Adipocyte (in vitro differentiated cells): ENCODE measurements around the gene WDR45.

Experiments
- DNase-seq: peaks from one replicate; pipeline ENCODE4 v3.0.0-alpha.2; 2015; ENCODE audit warnings: low read depth
- H3K27me3 ChIP-seq: replicated peaks from 2 replicates; pipeline ENCODE4 v1.7.0; 2013; ENCODE audit warnings: mild to moderate bottlenecking, low read length, moderate library complexity; ENCODE audit not compliant: control insufficient read depth, insufficient read depth
- H3K36me3 ChIP-seq: 2 replicates; pipeline ENCODE4 v1.7.0; 2013; ENCODE audit warnings: low read length, mild to moderate bottlenecking, moderate library complexity; ENCODE audit not compliant: control insufficient read depth, insufficient read depth, severe bottlenecking
- H3K4me1 ChIP-seq: 2 replicates; pipeline ENCODE4 v1.7.0; 2013; ENCODE audit warnings: mild to moderate bottlenecking, low read length, moderate library complexity; ENCODE audit not compliant: control insufficient read depth, insufficient read depth
- H3K4me3 ChIP-seq: 2 replicates; pipeline ENCODE4 v1.7.0; 2013; ENCODE audit warnings: mild to moderate bottlenecking, low read length, moderate library complexity
- H3K9ac ChIP-seq: 2 replicates; pipeline ENCODE4 v1.7.0; 2013; ENCODE audit warnings: mild to moderate bottlenecking, low read length, moderate library complexity
- H3K9me3 ChIP-seq: 2 replicates; pipeline ENCODE4 v1.7.0; 2013; ENCODE audit warnings: mild to moderate bottlenecking, low read length, moderate library complexity; ENCODE audit not compliant: control insufficient read depth

WDR45 gene

DNA sequence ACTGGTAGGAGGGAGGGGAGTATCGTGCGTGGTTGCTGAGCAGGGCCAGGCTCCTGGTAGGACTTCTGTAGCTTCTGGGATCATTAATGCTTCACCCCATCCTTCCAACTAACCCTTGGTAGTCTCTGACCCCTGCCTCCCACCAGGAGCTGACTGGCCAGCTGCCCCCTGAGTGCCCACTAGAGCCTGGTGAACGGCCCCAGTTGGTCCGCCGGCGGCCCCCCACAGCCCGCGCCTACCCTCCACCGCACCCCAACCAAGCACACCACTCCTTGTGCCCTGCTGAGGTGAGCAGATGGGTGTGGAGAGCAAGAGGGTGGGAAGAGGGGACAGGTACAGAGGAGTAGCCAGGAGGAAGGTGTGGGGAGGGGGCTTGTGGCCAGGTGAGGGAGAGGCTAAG, 16.0 kb downstream of the WDR45 start:
- no peak for DNase-seq
- Histone ChIP-seq H3K4me3 (no peak overlapping the region), H3K27me3 (no peaks in the 10 kb centered on the region), H3K9ac (no peak overlapping the region), H3K9me3 (no peaks in the 10 kb centered on the region), H3K36me3 (no peaks in the 10 kb centered on the region), H3K4me1 (no peaks in the 10 kb centered on the region)

- DNase-seq = no peak
- Histone ChIP-seq H3K36me3 (no peaks in the 10 kb centered on the region), H3K9me3 (no peaks in the 10 kb centered on the region), H3K4me3 (no peak overlapping the region), H3K27me3 (no peaks in the 10 kb centered on the region), H3K9ac (no peak overlapping the region), H3K4me1 (no peaks in the 10 kb centered on the region)
Measured at GRCh38 chrX:49061916-49062315, 17.8 kb downstream of the WDR45 start.

DNA sequence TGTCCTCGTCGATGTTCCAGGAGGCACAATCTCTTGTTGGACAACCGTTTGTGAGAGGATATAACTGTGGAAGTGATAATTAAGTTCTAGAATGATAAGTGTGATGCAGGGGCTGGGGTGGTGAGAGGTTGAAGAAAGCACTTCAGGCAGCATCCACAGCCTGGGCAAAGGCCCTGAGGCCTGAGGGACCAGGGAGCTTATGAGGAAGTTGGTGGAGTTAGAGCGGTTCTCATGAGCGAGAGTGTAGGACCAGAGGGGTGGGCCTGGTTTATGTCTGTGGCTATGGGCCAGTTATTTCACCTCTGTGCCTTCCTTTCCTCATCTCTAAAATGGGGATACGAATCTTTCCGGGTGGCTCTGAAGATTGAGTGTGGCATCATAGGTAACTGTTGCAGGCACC, 18.2 kb downstream of the WDR45 start:
- no peaks in the 10 kb centered on the region for H3K9me3 ChIP-seq
- H3K4me1 ChIP-seq = no peaks in the 10 kb centered on the region
- no peaks in the 10 kb centered on the region for H3K27me3 ChIP-seq
- DNase-seq = no peak
- no peaks in the 10 kb centered on the region for H3K36me3 ChIP-seq
- H3K9ac ChIP-seq = no peak overlapping the region
- no peak overlapping the region for H3K4me3 ChIP-seq

DNA sequence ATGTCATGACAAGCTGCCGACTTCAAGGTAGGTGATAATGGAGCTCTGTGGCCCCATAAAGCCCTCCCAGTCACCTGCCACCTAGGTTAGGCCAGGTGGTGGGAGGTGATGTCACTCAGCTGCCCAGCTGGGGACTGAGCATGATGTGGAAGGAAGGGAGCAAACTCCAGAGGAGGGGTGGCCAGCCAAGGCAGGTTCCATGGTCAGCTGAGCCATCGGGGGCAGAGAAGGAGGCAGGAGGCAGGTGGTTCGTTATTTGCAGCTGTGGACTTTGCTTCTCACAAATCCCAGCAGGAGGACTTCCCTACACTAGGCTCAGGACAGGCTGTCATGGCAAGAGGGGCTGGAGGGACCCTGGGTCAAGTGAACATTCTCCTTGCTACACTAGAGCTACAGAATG, 18.8 kb downstream of the WDR45 start:
- no peak for DNase-seq
- Histone ChIP-seq H3K9me3 (no peaks in the 10 kb centered on the region), H3K4me3 (no peak overlapping the region), H3K36me3 (no peaks in the 10 kb centered on the region), H3K27me3 (no peaks in the 10 kb centered on the region), H3K4me1 (no peaks in the 10 kb centered on the region), H3K9ac (no peak overlapping the region)

- H3K36me3 ChIP-seq = no peaks in the 10 kb centered on the region
- no peak for DNase-seq
- no peaks in the 10 kb centered on the region for H3K27me3 ChIP-seq
- H3K9ac ChIP-seq = no peak overlapping the region
- no peaks in the 10 kb centered on the region for H3K4me1 ChIP-seq
- no peaks in the 10 kb centered on the region for H3K9me3 ChIP-seq
- H3K4me3 ChIP-seq = no peak overlapping the region
Measured at GRCh38 chrX:49059681-49060085, 20.0 kb downstream of the WDR45 start.

DNA sequence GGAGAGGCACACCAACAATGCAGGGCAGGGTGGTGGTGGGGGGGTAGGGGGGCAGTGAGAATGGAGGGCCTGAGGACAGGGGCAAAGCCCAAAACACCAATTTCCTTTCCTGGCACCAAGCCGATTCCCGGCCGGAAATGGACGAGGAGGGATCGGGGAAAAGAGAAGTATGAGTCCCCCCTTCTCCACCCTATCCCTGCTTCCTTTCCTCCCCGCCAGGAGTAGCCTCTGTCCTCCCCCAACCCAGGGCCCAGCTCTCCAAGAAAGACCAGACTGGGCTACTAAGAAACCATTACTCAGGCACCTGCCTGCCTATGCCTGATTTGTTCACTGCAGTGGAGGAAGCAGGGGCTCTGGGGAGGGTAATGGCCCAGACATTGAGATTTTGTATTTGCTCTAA, 20.5 kb downstream of the WDR45 start:
- Histone ChIP-seq H3K4me3 (no peak overlapping the region), H3K36me3 (no peaks in the 10 kb centered on the region)

GRCh38 chrX:49058794-49059193, 20.9 kb downstream of the WDR45 start, which contains the start of gene CCDC120:
TSS of gene CCDC120 (plus strand) at chrX:49058999. CDS start at chrX:49062042, 3,043 bp downstream.
- no peaks in the 10 kb centered on the region for H3K36me3 ChIP-seq
- H3K4me3 ChIP-seq = no peak within 1 kb of the TSS
- no peak within 1 kb of the TSS for H3K9ac ChIP-seq
- DNase-seq = no peak
- no peaks in the 10 kb centered on the region for H3K4me1 ChIP-seq
- H3K9me3 ChIP-seq = peaks cover 9% of the 10 kb centered on the region
- no peaks in the 10 kb centered on the region for H3K27me3 ChIP-seq

More for the DNA sequence above, 20.5 kb downstream of the WDR45 start:
- H3K9ac ChIP-seq = no peak overlapping the region
- H3K9me3 ChIP-seq = peaks cover 4% of the 10 kb centered on the region
- DNase-seq = no peak
- no peaks in the 10 kb centered on the region for H3K27me3 ChIP-seq
- H3K4me1 ChIP-seq = no peaks in the 10 kb centered on the region

GRCh38 chrX:49054073-49054762, 25.5 kb downstream of the WDR45 start:
- no peaks in the 10 kb centered on the region for H3K27me3 ChIP-seq
- H3K36me3 ChIP-seq = no peaks in the 10 kb centered on the region
- no peak for DNase-seq
- peak overlapping the region; percentile 70 for H3K9ac ChIP-seq
- H3K9me3 ChIP-seq = peaks cover 9% of the 10 kb centered on the region
- peak overlapping the region; percentile 70 for H3K4me3 ChIP-seq
- H3K4me1 ChIP-seq = no peaks in the 10 kb centered on the region

- H3K27me3 ChIP-seq = no peaks in the 10 kb centered on the region
- no peaks in the 10 kb centered on the region for H3K4me1 ChIP-seq
- no peaks in the 10 kb centered on the region for H3K36me3 ChIP-seq
- peak overlapping the region; percentile 70 for H3K4me3 ChIP-seq
- DNase-seq = peak; percentile 77
- peaks cover 9% of the 10 kb centered on the region for H3K9me3 ChIP-seq
- peak overlapping the region; percentile 70 for H3K9ac ChIP-seq
Measured at GRCh38 chrX:49053223-49054072, 26.2 kb downstream of the WDR45 start.

DNA sequence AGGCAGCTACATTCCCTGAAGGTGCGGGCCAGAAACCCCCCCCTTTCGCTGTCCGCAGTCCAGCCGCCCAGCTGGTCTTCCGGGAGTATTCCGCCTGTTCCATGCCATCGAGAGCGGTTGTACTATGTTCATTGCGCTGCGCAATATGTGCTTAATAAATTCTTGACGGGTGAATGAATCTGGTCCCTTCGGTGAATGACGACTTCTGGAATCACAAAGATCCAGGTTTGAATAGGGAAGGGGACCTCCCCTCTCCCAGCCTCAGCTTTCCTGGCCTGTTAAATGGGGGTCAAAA, 35.8 kb downstream of the WDR45 start:
- peak overlapping the region; percentile 57 for H3K4me3 ChIP-seq
- peak overlapping the region; percentile 52 for H3K9ac ChIP-seq
- peaks cover 12% of the 10 kb centered on the region for H3K4me1 ChIP-seq
- peaks cover 7% of the 10 kb centered on the region for H3K36me3 ChIP-seq
- no peaks in the 10 kb centered on the region for H3K27me3 ChIP-seq
- H3K9me3 ChIP-seq = no peaks in the 10 kb centered on the region
- DNase-seq = no peak

GRCh38 chrX:49043220-49043986, 36.3 kb downstream of the WDR45 start, which contains the start of gene TFE3:
TSS of gene TFE3 (minus strand) at chrX:49043357. CDS start at chrX:49043226, 131 bp downstream.
- no peaks in the 10 kb centered on the region for H3K9me3 ChIP-seq

More at GRCh38 chrX:49043220-49043986, 36.3 kb downstream of the WDR45 start, which contains the start of gene TFE3:
- Histone ChIP-seq H3K36me3 (peaks cover 12% of the 10 kb centered on the region), H3K4me3 (peak within 1 kb of the TSS; percentile 93), H3K4me1 (peaks cover 15% of the 10 kb centered on the region), H3K9ac (peak within 1 kb of the TSS; percentile 96), H3K27me3 (no peaks in the 10 kb centered on the region)
- peak; percentile 98 for DNase-seq
